Smooth muscle cell of the umbilical artery (primary cell): ENCODE results near the gene PDGFD. TPM values are rescaled to one million over a fixed set of nuclear protein-coding genes. Genes with fewer than 3 reads are reported as not detected.

Experiments used
- total RNA-seq: library from RNA; depleted of rRNA; stranded (reverse); fragments of >200 nt; gene quantifications from 2 replicates; pipeline ENCODE4 v1.2.3, GENCODE V29; 2014

The PDGFD gene
- total RNA-seq = 0.83 and 3.0 TPM in 2 replicates

GRCh38 chr11:104164028-104164520, at the start of gene PDGFD:
Gene PDGFD, minus strand, starts transcription at chr11:104164147.

GRCh38 chr11:104036588-104036987, 127.4 kb downstream of the PDGFD start, which contains the start of gene DDI1:
Gene DDI1, plus strand, starts transcription at chr11:104036640. Its CDS starts 183 bp downstream, at chr11:104036823.

Other genes starting within 250 kb of the PDGFD start
- gene DDI1, start 127.5 kb downstream of the PDGFD start, total RNA-seq = not detected in 2 replicates